IMR-90 (cell line): Measurements from ENCODE around the gene FAM168B. TPM values are rescaled to one million over a fixed set of nuclear protein-coding genes. Genes with fewer than 3 reads are reported as not detected.

Experiments used
- ATAC-seq: fragments of 200-7000 bp; cut with Tn5 transposase; 2 replicates; pipeline ENCODE4 v1.9.1; 2020; ENCODE audit warnings: low read depth, mild to moderate bottlenecking, moderate library complexity
- BruUV-seq: library from RNA; stranded (reverse); fragments of 400-500 nt; replicated peaks from 2 replicates; lab custom pipeline; 2021; lab: Mats Ljungman, UMichigan
- CTCF ChIA-PET: fragments of 300-600 bp; formaldehyde crosslinking; extraction: SDS; loops from one replicate; lab custom pipeline; 2021; ENCODE audit warnings: antibody characterized with exemption; lab: Yijun Ruan, JAX
- POLR2A ChIA-PET: fragments of 300-600 bp; sonication (Branson Sonifier 250); formaldehyde crosslinking; loops from one replicate; lab custom pipeline; 2022; ENCODE audit warnings: antibody characterized with exemption; ENCODE audit not compliant: unreplicated experiment; lab: Charles Lee
- DNase-seq: peaks from one replicate; pipeline ENCODE4 v3.0.0; 2013
- H2AFZ ChIP-seq: replicated peaks from 2 replicates; pipeline ENCODE3; 2013; ENCODE audit warnings: low read length, mild to moderate bottlenecking; ENCODE audit not compliant: poor library complexity
- H2AK5ac ChIP-seq: 2 replicates; pipeline ENCODE4 v1.6.1; 2013; ENCODE audit warnings: low read depth, low read length, inconsistent platforms
- H2AK9ac ChIP-seq: replicated peaks from 2 replicates; pipeline ENCODE3; 2013; ENCODE audit warnings: mild to moderate bottlenecking, low read depth, low read length, moderate library complexity; ENCODE audit not compliant: poor library complexity
- H2BK120ac ChIP-seq: 2 replicates; pipeline ENCODE4 v1.6.1; 2013; ENCODE audit warnings: low read depth, low read length, inconsistent platforms
- H2BK15ac ChIP-seq: 3 replicates; pipeline ENCODE4 v1.6.1; 2013; ENCODE audit warnings: low read depth, low read length, inconsistent platforms
- H2BK20ac ChIP-seq: 2 replicates; pipeline ENCODE4 v1.6.1; 2013; ENCODE audit warnings: low read depth, mild to moderate bottlenecking, inconsistent platforms, low read length, moderate library complexity
- H2BK5ac ChIP-seq: 2 replicates; pipeline ENCODE4 v1.6.1; 2013; ENCODE audit warnings: mild to moderate bottlenecking, low read depth, low read length, inconsistent platforms; ENCODE audit not compliant: poor library complexity, severe bottlenecking
- H3K14ac ChIP-seq: replicated peaks from 2 replicates; pipeline ENCODE4 v1.6.1; 2013; ENCODE audit warnings: low read depth, low read length, inconsistent platforms
- H3K18ac ChIP-seq: 2 replicates; pipeline ENCODE4 v1.6.1; 2013; ENCODE audit warnings: low read depth, low read length, control low read depth
- H3K23ac ChIP-seq: 2 replicates; pipeline ENCODE4 v1.6.1; 2013; ENCODE audit warnings: low read depth, low read length, inconsistent platforms
- H3K27ac ChIP-seq: 2 replicates; pipeline ENCODE4 v1.5.1; 2013; ENCODE audit warnings: mild to moderate bottlenecking, control low read depth, low read length; ENCODE audit not compliant: insufficient read depth
- H3K27me3 ChIP-seq: 2 replicates; pipeline ENCODE4 v1.6.1; 2013; ENCODE audit warnings: low read length; ENCODE audit not compliant: control insufficient read depth, insufficient read depth
- H3K36me3 ChIP-seq: 2 replicates; pipeline ENCODE4 v1.6.1; 2013; ENCODE audit warnings: low read length, mixed read lengths; ENCODE audit not compliant: control insufficient read depth, insufficient read depth
- H3K4ac ChIP-seq: 2 replicates; pipeline ENCODE4 v1.6.1; 2013; ENCODE audit warnings: low read depth, low read length, inconsistent platforms
- H3K4me1 ChIP-seq: 2 replicates; pipeline ENCODE4 v1.6.1; 2013; ENCODE audit warnings: low read length, mixed read lengths; ENCODE audit not compliant: control insufficient read depth, insufficient read depth
- H3K4me2 ChIP-seq: 2 replicates; pipeline ENCODE4 v1.6.1; 2013; ENCODE audit warnings: low read depth, mild to moderate bottlenecking, control low read depth, low read length, moderate library complexity
- H3K4me3 ChIP-seq: 2 replicates; pipeline ENCODE4 v1.5.1; 2013; ENCODE audit warnings: low read depth, mild to moderate bottlenecking, control low read depth, low read length, moderate library complexity; ENCODE audit not compliant: insufficient read depth
- H3K56ac ChIP-seq: 2 replicates; pipeline ENCODE4 v1.6.1; 2013; ENCODE audit warnings: low read length, inconsistent platforms; ENCODE audit not compliant: insufficient read depth; ENCODE audit errors: extremely low read depth
- H3K79me1 ChIP-seq, 2 experiments: 2 replicates each; pipeline ENCODE4 v1.6.1; 2013; ENCODE audit warnings: low read length in 2 of 2, inconsistent platforms in 1 of 2, low read depth in 1 of 2
- H3K9ac ChIP-seq: 2 replicates; pipeline ENCODE4 v1.6.1; 2013; ENCODE audit warnings: low read depth, low read length, control low read depth
- H3K9me1 ChIP-seq: 2 replicates; pipeline ENCODE4 v1.6.1; 2013; ENCODE audit warnings: low read length, inconsistent platforms; ENCODE audit not compliant: insufficient read depth
- H3K9me3 ChIP-seq: 2 replicates; pipeline ENCODE4 v1.6.1; 2013; ENCODE audit warnings: low read length; ENCODE audit not compliant: control insufficient read depth, insufficient read depth
- H4K20me1 ChIP-seq: 2 replicates; pipeline ENCODE4 v1.6.1; 2013; ENCODE audit warnings: low read length, inconsistent platforms; ENCODE audit not compliant: insufficient read depth
- H4K5ac ChIP-seq: 2 replicates; pipeline ENCODE4 v1.6.1; 2013; ENCODE audit warnings: mild to moderate bottlenecking, low read depth, low read length, control low read depth
- H4K8ac ChIP-seq, 2 experiments: 2 replicates each; pipeline ENCODE4 v1.6.1; 2013; ENCODE audit warnings: low read depth in 2 of 2, low read length in 2 of 2, control low read depth in 1 of 2, inconsistent platforms in 1 of 2
- H4K91ac ChIP-seq: 2 replicates; pipeline ENCODE4 v1.6.1; 2013; ENCODE audit warnings: low read depth, low read length, inconsistent platforms; ENCODE audit not compliant: insufficient read depth
- BHLHE40 ChIP-seq: fragments of 150-350 bp; IDR thresholded peaks from 2 replicates; pipeline ENCODE4 v1.6.1; 2016; ENCODE audit warnings: mild to moderate bottlenecking, low read depth, low read length
- CEBPB ChIP-seq: IDR thresholded peaks from 2 replicates; pipeline ENCODE4 v1.6.1; 2012; ENCODE audit warnings: low read depth, low read length, improper control_type of control experiment
- CHD1 ChIP-seq: IDR thresholded peaks from 2 replicates; pipeline ENCODE4 v1.6.1; 2012; ENCODE audit warnings: low read depth, low read length, improper control_type of control experiment
- FOS ChIP-seq: fragments of 150-350 bp; IDR thresholded peaks from 2 replicates; pipeline ENCODE4 v1.6.1; 2016; ENCODE audit warnings: low read depth, low read length
- MAFK ChIP-seq: IDR thresholded peaks from 2 replicates; pipeline ENCODE4 v1.6.1; 2012; ENCODE audit warnings: low read depth, low read length, improper control_type of control experiment
- MAZ ChIP-seq: IDR thresholded peaks from 2 replicates; pipeline ENCODE4 v1.6.1; 2012; ENCODE audit warnings: low read depth, mild to moderate bottlenecking, low read length, improper control_type of control experiment, moderate library complexity, borderline replicate concordance
- MXI1 ChIP-seq: IDR thresholded peaks from 2 replicates; pipeline ENCODE4 v1.6.1; 2012; ENCODE audit warnings: low read depth, mild to moderate bottlenecking, low read length, moderate library complexity, borderline replicate concordance
- NFE2L2 ChIP-seq: fragments of 150-350 bp; IDR thresholded peaks from 2 replicates; pipeline ENCODE4 v1.6.1; 2016; ENCODE audit warnings: low read depth, mild to moderate bottlenecking, low read length
- POLR2A ChIP-seq: IDR thresholded peaks from 2 replicates; pipeline ENCODE4 v1.6.1; 2012; ENCODE audit warnings: mild to moderate bottlenecking, low read depth, low read length
- RAD21 ChIP-seq: IDR thresholded peaks from 2 replicates; pipeline ENCODE4 v1.6.1; 2012; ENCODE audit warnings: low read length, improper control_type of control experiment
- RCOR1 ChIP-seq: IDR thresholded peaks from 2 replicates; pipeline ENCODE4 v1.6.1; 2012; ENCODE audit warnings: mild to moderate bottlenecking, low read length, improper control_type of control experiment; ENCODE audit not compliant: insufficient replicate concordance
- RFX5 ChIP-seq: IDR thresholded peaks from 2 replicates; pipeline ENCODE4 v1.8.0; 2012; ENCODE audit warnings: low read depth, mild to moderate bottlenecking, low read length, moderate library complexity
- SMC3 ChIP-seq: fragments of 150-350 bp; IDR thresholded peaks from 2 replicates; pipeline ENCODE4 v1.6.1; 2016; ENCODE audit warnings: low read depth, mild to moderate bottlenecking, antibody characterized with exemption, low read length, moderate library complexity
- WGBS, 2 experiments: methylation state at CpG; one replicate each; pipeline versions ENCODE4 v1.1.5 to v1.1.7; 2013; ENCODE audit warnings: missing lambda C conversion rate in 2 of 2; ENCODE audit not compliant: insufficient read length in 1 of 2; ENCODE audit errors: extremely low coverage in 2 of 2; 5-methylcytosine and 5-hydroxymethylcytosine counted together
- dilution Hi-C: fragments of 300-500 bp; cut with HindIII; formaldehyde crosslinking; loops from one replicate; pipeline ENCODE4 v1.14.3; 2018; ENCODE audit warnings: low sequenced_read_pairs; ENCODE audit not compliant: unreplicated experiment
- in situ Hi-C: fragments of 300-500 bp; cut with MboI; formaldehyde crosslinking; loops from 3 replicates; pipeline ENCODE4 v1.14.3; 2019; ENCODE audit warnings: low sequenced_read_pairs, inconsistent platforms, mixed read lengths
- intact Hi-C: fragments of 100-400 bp; cut with micrococcal nuclease; formaldehyde crosslinking; loops from 2 replicates; pipeline ENCODE4 v1.10.0; 2022
- polyA plus RNA-seq, 3 experiments: library from polyadenylated mRNA; depleted of rRNA; stranded (reverse); fragments of >200 nt; gene quantifications; 2 replicates each; pipeline ENCODE4 v1.2.3, GENCODE V29; 2012; ENCODE audit warnings: low replicate concordance in 1 of 3
- total RNA-seq: library from RNA; depleted of rRNA; stranded (reverse); fragments of >200 nt; gene quantifications from 2 replicates; pipeline ENCODE4 v1.2.3, GENCODE V29; 2012
- TF ChIP-seq, protein P1 (sequence below): conservative IDR thresholded peaks from 2 replicates; pipeline ENCODE4 v1.5.1; 2012; ENCODE audit warnings: mild to moderate bottlenecking, low read depth, low read length, improper control_type of control experiment
- TF ChIP-seq, protein P2 (sequence below): fragments of 150-350 bp; IDR thresholded peaks from 2 replicates; pipeline ENCODE4 v1.6.1; 2017; ENCODE audit warnings: mild to moderate bottlenecking, antibody characterized with exemption, low read length, low read depth
- TF ChIP-seq, protein P3 (sequence below): fragments of 150-350 bp; IDR thresholded peaks from 2 replicates; pipeline ENCODE4 v1.6.1; 2016; ENCODE audit warnings: low read depth, mild to moderate bottlenecking, low read length, moderate library complexity, borderline replicate concordance

The FAM168B gene
- total and polyA plus RNA-seq, 2 of the 4 experiments (the other 2 are of a cell fraction), result 76.4 to 106 TPM

DNA sequence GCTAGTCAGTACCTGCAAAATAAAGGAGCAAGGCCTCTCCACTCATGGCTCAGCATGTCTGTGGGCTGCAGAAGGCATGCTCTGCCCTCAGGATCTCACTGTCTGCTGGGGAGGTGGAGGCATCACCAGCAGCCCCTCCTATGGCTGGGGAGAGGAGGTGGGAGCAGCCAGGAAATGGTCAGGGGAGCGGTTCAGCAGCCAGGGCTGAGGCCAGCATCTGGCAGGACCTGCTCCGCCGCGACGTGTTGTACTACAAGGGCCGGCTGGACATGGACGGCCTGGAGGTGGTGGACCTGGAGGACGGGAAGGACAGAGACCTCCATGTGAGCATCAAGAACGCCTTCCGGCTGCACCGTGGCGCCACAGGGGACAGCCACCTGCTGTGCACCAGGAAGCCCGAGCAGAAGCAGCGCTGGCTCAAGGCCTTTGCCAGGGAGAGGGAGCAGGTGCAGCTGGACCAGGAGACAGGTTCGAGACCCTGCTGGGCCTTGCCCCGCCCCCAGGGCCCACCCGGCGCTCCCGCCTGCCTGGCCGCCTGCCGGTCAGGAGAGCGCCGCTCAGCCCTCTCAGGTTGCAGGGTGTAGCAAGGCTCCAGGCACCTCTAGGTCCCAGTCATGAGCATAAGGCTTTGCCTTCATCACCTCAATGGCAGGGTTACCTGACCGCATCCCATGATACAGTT lies 49.0 kb downstream of the FAM168B start:
- Histone ChIP-seq H3K9me1 (no peaks in the 10 kb centered on the region), H3K4me3 (no peak overlapping the region), H3K4me2 (no peak overlapping the region), H3K36me3 (peaks cover 22% of the 10 kb centered on the region), H3K27me3 (peaks cover 7% of the 10 kb centered on the region; the same call in 1 of the 2 replicates), H3K4me1 (no peaks in the 10 kb centered on the region), H3K4ac (no peak overlapping the region), H2AK9ac (peak overlapping the region; percentile 23), H2BK15ac (no peak overlapping the region), H2BK5ac (no peak overlapping the region), H3K14ac (no peak overlapping the region), H3K9me3 (no peaks in the 10 kb centered on the region), H3K56ac (no peak overlapping the region), H2AK5ac (no peak overlapping the region), H3K9ac (no peak overlapping the region), H4K5ac (no peak overlapping the region), H4K20me1 (peaks cover 17% of the 10 kb centered on the region), H2BK20ac (no peak overlapping the region), H3K79me1 (peaks cover 2 to 6% of the 10 kb centered on the region in 2 experiments; a peak in 2 of 4 replicates), H3K27ac (no peak overlapping the region), H3K23ac (no peak overlapping the region), H4K91ac (no peak overlapping the region), H2BK120ac (no peak overlapping the region), H3K18ac (no peak overlapping the region), H2AFZ (no peak overlapping the region), H4K8ac (no peak overlapping the region)
- ChIA-PET POLR2A (no interaction called here), CTCF (no interaction called here)
- no TSS peak for BruUV-seq
- 90% methylated on average over 14 of the region's 24 CpGs; no CpG with 5 or more reads in 1 of the 2 experiments for WGBS, 2 experiments
- DNase-seq (no peak), ATAC-seq (no peak)
- TF ChIP-seq RFX5 (no peak), MXI1 (no peak), FOS (no peak), MAFK (no peak), NFE2L2 (no peak), POLR2A (no peak), RAD21 (no peak), CHD1 (no peak), SMC3 (no peak), BHLHE40 (no peak), RCOR1 (no peak), CEBPB (no peak), MAZ (no peak)
- TF ChIP-seq, protein P1, sequence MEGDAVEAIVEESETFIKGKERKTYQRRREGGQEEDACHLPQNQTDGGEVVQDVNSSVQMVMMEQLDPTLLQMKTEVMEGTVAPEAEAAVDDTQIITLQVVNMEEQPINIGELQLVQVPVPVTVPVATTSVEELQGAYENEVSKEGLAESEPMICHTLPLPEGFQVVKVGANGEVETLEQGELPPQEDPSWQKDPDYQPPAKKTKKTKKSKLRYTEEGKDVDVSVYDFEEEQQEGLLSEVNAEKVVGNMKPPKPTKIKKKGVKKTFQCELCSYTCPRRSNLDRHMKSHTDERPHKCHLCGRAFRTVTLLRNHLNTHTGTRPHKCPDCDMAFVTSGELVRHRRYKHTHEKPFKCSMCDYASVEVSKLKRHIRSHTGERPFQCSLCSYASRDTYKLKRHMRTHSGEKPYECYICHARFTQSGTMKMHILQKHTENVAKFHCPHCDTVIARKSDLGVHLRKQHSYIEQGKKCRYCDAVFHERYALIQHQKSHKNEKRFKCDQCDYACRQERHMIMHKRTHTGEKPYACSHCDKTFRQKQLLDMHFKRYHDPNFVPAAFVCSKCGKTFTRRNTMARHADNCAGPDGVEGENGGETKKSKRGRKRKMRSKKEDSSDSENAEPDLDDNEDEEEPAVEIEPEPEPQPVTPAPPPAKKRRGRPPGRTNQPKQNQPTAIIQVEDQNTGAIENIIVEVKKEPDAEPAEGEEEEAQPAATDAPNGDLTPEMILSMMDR, result no peak
- TF ChIP-seq, protein P2, sequence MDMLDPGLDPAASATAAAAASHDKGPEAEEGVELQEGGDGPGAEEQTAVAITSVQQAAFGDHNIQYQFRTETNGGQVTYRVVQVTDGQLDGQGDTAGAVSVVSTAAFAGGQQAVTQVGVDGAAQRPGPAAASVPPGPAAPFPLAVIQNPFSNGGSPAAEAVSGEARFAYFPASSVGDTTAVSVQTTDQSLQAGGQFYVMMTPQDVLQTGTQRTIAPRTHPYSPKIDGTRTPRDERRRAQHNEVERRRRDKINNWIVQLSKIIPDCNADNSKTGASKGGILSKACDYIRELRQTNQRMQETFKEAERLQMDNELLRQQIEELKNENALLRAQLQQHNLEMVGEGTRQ, result no peak
- TF ChIP-seq, protein P3, sequence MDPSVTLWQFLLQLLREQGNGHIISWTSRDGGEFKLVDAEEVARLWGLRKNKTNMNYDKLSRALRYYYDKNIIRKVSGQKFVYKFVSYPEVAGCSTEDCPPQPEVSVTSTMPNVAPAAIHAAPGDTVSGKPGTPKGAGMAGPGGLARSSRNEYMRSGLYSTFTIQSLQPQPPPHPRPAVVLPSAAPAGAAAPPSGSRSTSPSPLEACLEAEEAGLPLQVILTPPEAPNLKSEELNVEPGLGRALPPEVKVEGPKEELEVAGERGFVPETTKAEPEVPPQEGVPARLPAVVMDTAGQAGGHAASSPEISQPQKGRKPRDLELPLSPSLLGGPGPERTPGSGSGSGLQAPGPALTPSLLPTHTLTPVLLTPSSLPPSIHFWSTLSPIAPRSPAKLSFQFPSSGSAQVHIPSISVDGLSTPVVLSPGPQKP, result no peak
- dilution Hi-C loops (no loop called here), intact Hi-C loops (no loop called here), in situ Hi-C loops (no loop called here)
